Stimulated activated naive CD8-positive, alpha-beta T cell treated with anti-CD3 and anti-CD28 coated beads, Interleukin-15, Interleukin-2, amounts not matched to agents 100 ng/mL and 50 ng/mL, for 24 hours (primary cell): ENCODE data around the gene ATRAID.

ENCODE experiments used
- H3K27ac Mint-ChIP-seq: one replicate; pipeline ENCODE4 v1.8.0; 2021; ENCODE audit warnings: mild to moderate bottlenecking, mixed read lengths
- H3K27me3 Mint-ChIP-seq: one replicate; pipeline ENCODE4 v1.8.0; 2021; ENCODE audit warnings: mixed read lengths
- H3K36me3 Mint-ChIP-seq: one replicate; pipeline ENCODE4 v1.8.0; 2021; ENCODE audit warnings: low read depth, mixed read lengths
- H3K4me1 Mint-ChIP-seq: one replicate; pipeline ENCODE4 v1.8.0; 2021; ENCODE audit warnings: low read depth, mixed read lengths
- H3K4me3 Mint-ChIP-seq: one replicate; pipeline ENCODE4 v1.8.0; 2021; ENCODE audit warnings: mild to moderate bottlenecking, mixed read lengths
- H3K9me3 Mint-ChIP-seq: one replicate; pipeline ENCODE4 v1.8.0; 2021; ENCODE audit warnings: mixed read lengths

ATRAID gene

DNA sequence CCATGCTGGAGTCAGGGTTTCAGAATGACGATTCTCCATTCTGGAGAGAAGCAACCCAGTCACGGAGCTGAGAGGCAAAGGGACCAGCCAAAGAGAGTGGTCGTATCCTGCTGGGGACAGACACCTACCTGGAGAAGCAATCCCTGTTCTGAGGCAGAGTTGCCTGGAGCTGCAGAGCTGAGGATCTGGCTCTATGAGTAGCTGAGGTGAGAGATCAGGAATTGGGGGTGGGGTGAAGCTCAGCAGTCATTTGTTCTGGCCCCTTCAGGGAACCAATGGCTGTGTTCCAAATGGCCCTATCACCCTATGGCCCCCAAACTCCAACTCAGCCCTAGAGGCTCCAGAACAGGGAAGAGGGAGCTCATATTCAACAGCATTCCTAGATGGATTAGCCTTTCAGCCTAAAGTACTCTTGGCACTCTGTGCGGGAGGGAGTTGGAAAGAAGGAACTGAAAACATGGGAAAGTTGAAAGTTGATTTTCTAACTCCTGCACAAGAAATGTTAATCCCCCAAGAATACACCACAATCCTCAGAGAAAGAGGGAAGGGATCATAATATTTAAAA, 3.3 kb upstream of the ATRAID start:
- Mint-ChIP-seq H3K9me3 (no peaks in the 10 kb centered on the region), H3K4me3 (no peak overlapping the region), H3K27ac (no peak overlapping the region), H3K36me3 (peaks cover 62% of the 10 kb centered on the region), H3K27me3 (no peaks in the 10 kb centered on the region), H3K4me1 (peaks cover 26% of the 10 kb centered on the region)

- no peaks in the 10 kb centered on the region for H3K27me3 Mint-ChIP-seq
- peaks cover 32% of the 10 kb centered on the region for H3K4me1 Mint-ChIP-seq
- no peaks in the 10 kb centered on the region for H3K9me3 Mint-ChIP-seq
- peak overlapping the region; percentile 72 for H3K27ac Mint-ChIP-seq
- H3K4me3 Mint-ChIP-seq = peak overlapping the region; percentile 72
- H3K36me3 Mint-ChIP-seq = peaks cover 65% of the 10 kb centered on the region
These were observed 2.0 kb upstream of the ATRAID start for GRCh38 chr2:27209621-27210401.

DNA sequence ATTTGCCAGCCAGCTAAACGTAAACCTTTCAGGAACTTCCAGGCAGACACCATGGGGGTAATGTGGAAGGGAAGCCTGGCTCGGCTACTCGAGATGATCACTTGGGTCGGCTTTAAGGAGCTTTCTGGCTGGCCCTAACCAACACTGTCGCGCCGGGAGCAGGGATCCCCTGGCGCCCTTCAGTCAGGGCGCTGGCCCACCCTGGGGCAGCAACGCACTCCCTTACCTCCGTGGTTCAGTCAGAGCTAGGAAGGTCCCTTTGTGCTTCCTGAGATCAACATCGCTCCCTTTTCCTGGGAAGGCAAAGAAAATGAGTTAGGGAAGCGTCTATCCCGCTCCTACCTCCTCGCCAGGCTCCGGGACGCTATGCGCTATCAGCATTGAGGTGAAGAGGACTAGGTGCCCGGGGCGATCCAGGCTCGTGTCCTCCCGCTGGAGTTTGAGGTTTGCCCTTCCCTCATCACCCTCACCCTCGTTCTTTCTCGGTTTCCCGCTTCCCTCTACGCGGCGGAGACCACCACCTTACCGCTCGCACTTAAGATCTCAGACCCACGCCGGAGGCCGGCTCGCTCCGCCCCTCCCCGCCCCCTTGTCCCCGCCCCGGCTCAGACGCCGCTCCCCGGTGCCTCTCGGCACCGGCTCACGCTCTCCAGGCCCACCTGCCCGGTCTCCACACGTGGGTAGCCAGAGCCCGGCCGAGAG, 449 bp upstream of the ATRAID start:
- Mint-ChIP-seq H3K36me3 (peaks cover 59% of the 10 kb centered on the region), H3K9me3 (no peaks in the 10 kb centered on the region)

GRCh38 chr2:27212626-27213471, 1.0 kb downstream of the ATRAID start:
- peak overlapping the region; percentile 96 for H3K4me3 Mint-ChIP-seq
- peaks cover 46% of the 10 kb centered on the region for H3K4me1 Mint-ChIP-seq
- peak overlapping the region; percentile 100 for H3K27ac Mint-ChIP-seq
- H3K9me3 Mint-ChIP-seq = no peaks in the 10 kb centered on the region
- no peaks in the 10 kb centered on the region for H3K27me3 Mint-ChIP-seq
- peaks cover 58% of the 10 kb centered on the region for H3K36me3 Mint-ChIP-seq

More for the DNA sequence above, 449 bp upstream of the ATRAID start:
- no peaks in the 10 kb centered on the region for H3K27me3 Mint-ChIP-seq
- peak overlapping the region; percentile 89 for H3K27ac Mint-ChIP-seq
- H3K4me3 Mint-ChIP-seq = peak overlapping the region; percentile 96
- H3K4me1 Mint-ChIP-seq = peaks cover 38% of the 10 kb centered on the region

DNA sequence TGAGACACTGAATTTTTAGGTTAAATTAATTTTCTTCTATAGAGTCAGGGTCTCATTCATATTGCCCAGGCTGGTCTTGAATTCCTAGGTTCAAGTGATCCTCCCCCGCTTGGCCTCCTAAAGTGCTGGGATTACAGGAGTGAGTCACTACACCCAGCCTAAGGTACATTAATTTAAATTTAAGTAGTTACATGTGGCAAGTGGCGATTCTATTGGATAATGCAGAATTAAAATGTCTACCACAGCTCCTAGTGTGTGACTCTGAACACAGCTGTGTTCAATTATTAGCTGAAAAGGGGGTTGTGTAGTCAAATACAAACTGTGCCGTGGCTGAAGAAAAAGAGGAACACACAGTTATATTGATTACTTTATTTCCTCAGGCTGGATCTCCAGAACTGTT, 3.1 kb downstream of the ATRAID start:
- Mint-ChIP-seq H3K4me1 (peaks cover 54% of the 10 kb centered on the region), H3K27ac (no peak overlapping the region), H3K27me3 (no peaks in the 10 kb centered on the region), H3K9me3 (no peaks in the 10 kb centered on the region), H3K4me3 (no peak overlapping the region), H3K36me3 (peaks cover 52% of the 10 kb centered on the region)

GRCh38 chr2:27216416-27217137, 4.7 kb downstream of the ATRAID start:
- H3K36me3 Mint-ChIP-seq = peaks cover 63% of the 10 kb centered on the region

DNA sequence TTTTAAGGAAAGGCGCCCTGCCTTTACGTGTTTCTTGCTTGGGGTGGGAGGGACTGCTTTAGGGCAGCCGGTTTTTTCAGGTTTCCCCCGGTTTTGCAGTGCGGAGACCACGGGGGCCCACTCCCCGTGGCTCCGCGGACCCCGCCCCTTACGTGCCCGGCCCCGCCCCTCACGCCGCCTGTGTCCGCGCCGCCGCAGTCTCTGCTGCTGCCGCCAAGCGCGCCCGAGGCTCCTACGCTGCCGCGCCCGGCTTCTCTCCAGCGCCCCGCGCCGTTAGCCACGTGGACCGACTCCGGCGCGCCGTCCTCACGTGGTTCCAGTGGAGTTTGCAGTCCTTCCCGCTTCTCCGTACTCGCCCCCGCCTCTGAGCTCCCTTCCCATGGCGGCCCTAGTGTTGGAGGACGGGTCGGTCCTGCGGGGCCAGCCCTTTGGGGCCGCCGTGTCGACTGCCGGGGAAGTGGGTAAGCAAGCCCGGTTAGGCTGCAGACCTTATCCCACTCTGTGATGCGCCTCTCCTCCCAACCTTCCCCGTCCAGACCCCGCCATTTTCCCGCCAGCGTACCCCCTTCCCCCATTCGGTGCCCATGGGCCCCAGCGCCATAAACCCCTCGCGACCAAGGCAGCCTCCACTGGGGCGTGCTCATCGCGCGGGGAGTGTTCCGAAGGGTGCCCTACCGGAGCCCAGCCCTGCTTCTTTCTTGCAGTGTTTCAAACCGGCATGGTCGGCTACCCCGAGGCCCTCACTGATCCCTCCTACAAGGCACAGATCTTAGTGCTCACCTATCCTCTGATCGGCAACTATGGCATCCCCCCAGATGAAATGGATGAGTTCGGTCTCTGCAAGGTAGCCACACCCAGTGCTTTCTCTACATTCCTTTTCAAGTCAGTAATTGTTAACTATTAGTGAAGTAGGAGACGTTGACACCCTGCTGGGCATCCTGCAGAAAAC, 5.6 kb downstream of the ATRAID start, which contains the start of gene CAD:
Gene CAD, plus strand, starts transcription at position 197 of the 949 bp plus-strand sequence. Its CDS starts 183 bp downstream, at position 380.
- no peaks in the 10 kb centered on the region for H3K9me3 Mint-ChIP-seq
- peaks cover 54% of the 10 kb centered on the region for H3K4me1 Mint-ChIP-seq
- H3K36me3 Mint-ChIP-seq = peaks cover 72% of the 10 kb centered on the region
- H3K4me3 Mint-ChIP-seq = peak within 1 kb of the TSS; percentile 97
- H3K27ac Mint-ChIP-seq = peak within 1 kb of the TSS; percentile 97
- H3K27me3 Mint-ChIP-seq = no peaks in the 10 kb centered on the region

More at GRCh38 chr2:27216416-27217137, 4.7 kb downstream of the ATRAID start:
- Mint-ChIP-seq H3K27me3 (no peaks in the 10 kb centered on the region), H3K4me1 (peaks cover 54% of the 10 kb centered on the region), H3K4me3 (peak overlapping the region; percentile 97), H3K9me3 (no peaks in the 10 kb centered on the region), H3K27ac (peak overlapping the region; percentile 97)

- H3K4me1 Mint-ChIP-seq = peaks cover 47% of the 10 kb centered on the region
- peaks cover 77% of the 10 kb centered on the region for H3K36me3 Mint-ChIP-seq
- H3K9me3 Mint-ChIP-seq = no peaks in the 10 kb centered on the region
- H3K27ac Mint-ChIP-seq = peak overlapping the region; percentile 97
- peak overlapping the region; percentile 97 for H3K4me3 Mint-ChIP-seq
- H3K27me3 Mint-ChIP-seq = no peaks in the 10 kb centered on the region
These were observed 6.8 kb downstream of the ATRAID start for GRCh38 chr2:27218614-27219013.

- H3K27ac Mint-ChIP-seq = peak overlapping the region; percentile 97
- no peaks in the 10 kb centered on the region for H3K27me3 Mint-ChIP-seq
These were observed 7.2 kb downstream of the ATRAID start for GRCh38 chr2:27219091-27219490.

DNA sequence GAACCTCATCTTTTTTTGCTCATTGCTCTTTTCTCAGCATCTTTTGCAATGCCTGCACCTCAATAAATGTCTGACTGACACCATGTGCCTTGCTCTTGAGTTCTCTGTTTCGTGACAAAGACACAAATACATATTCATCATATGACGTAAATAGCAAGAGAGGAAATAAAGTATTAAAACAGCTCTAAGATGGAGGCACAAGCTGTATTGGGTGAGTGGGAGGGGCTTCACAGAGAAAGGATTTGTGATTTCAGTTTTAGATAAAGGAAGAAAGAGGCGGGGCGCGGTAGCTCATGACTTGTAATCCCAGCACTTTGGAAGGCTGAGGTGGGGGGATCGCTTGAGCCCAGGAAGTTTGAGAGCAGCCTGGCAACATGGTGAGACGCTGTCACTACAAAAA, 8.2 kb downstream of the ATRAID start:
- peaks cover 83% of the 10 kb centered on the region for H3K36me3 Mint-ChIP-seq
- H3K27me3 Mint-ChIP-seq = no peaks in the 10 kb centered on the region
- H3K4me1 Mint-ChIP-seq = peaks cover 41% of the 10 kb centered on the region
- peak overlapping the region; percentile 52 for H3K27ac Mint-ChIP-seq
- H3K9me3 Mint-ChIP-seq = no peaks in the 10 kb centered on the region
- H3K4me3 Mint-ChIP-seq = peak overlapping the region; percentile 61

More at GRCh38 chr2:27219091-27219490, 7.2 kb downstream of the ATRAID start:
- peaks cover 43% of the 10 kb centered on the region for H3K4me1 Mint-ChIP-seq
- H3K9me3 Mint-ChIP-seq = no peaks in the 10 kb centered on the region
- peak overlapping the region; percentile 97 for H3K4me3 Mint-ChIP-seq
- peaks cover 76% of the 10 kb centered on the region for H3K36me3 Mint-ChIP-seq

- Mint-ChIP-seq H3K27me3 (no peaks in the 10 kb centered on the region), H3K27ac (no peak overlapping the region), H3K9me3 (no peaks in the 10 kb centered on the region), H3K4me3 (no peak overlapping the region), H3K36me3 (peaks cover 84% of the 10 kb centered on the region), H3K4me1 (peaks cover 37% of the 10 kb centered on the region)
These were observed 9.3 kb downstream of the ATRAID start for GRCh38 chr2:27221166-27221565.

DNA sequence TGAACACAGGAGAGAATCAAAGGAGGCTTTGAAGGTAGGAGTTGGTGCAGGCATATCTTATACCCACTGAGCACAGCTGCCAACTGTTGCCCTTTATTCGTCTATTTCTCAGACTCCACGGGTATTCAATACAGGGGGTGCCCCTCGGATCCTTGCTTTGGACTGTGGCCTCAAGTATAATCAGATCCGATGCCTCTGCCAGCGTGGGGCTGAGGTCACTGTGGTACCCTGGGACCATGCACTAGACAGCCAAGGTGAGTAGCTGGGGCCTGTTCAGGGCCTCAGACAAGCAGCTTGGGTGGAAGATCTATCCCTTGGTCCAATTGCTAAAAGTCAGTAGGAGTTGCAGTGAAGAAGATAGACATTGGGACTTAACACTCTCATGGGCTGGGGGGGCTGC, 10.6 kb downstream of the ATRAID start:
- no peak overlapping the region for H3K27ac Mint-ChIP-seq
- no peak overlapping the region for H3K4me3 Mint-ChIP-seq
- no peaks in the 10 kb centered on the region for H3K27me3 Mint-ChIP-seq
- no peaks in the 10 kb centered on the region for H3K9me3 Mint-ChIP-seq
- peaks cover 27% of the 10 kb centered on the region for H3K4me1 Mint-ChIP-seq
- H3K36me3 Mint-ChIP-seq = peaks cover 86% of the 10 kb centered on the region

GRCh38 chr2:27223416-27223815, 11.6 kb downstream of the ATRAID start:
- H3K36me3 Mint-ChIP-seq = peaks cover 86% of the 10 kb centered on the region
- no peak overlapping the region for H3K4me3 Mint-ChIP-seq
- H3K27me3 Mint-ChIP-seq = no peaks in the 10 kb centered on the region
- H3K4me1 Mint-ChIP-seq = peaks cover 22% of the 10 kb centered on the region
- no peak overlapping the region for H3K27ac Mint-ChIP-seq
- H3K9me3 Mint-ChIP-seq = no peaks in the 10 kb centered on the region
